Adrenal gland (tissue), 12 donors: ENCODE results near the gene OSBP2. TPM values are rescaled to one million over a fixed set of nuclear protein-coding genes. Genes with fewer than 3 reads are reported as not detected.

ENCODE experiments used
- DNase-seq, 7 donors: peaks; one replicate each; pipeline ENCODE4 v3.0.0-alpha.2; 2019 to 2020
- H3K27ac ChIP-seq, 5 donors: fragments of 200-600 bp; sonication (generic) in 4 of 5; 1 replicate in 3 of 5; 2 replicates in 2 of 5; pipeline versions ENCODE4 v1.5.1 to v1.8.0; 2016 to 2020; ENCODE audit warnings: mild to moderate bottlenecking in 1 of 5
- H3K27me3 ChIP-seq: fragments of 200-600 bp; 2 replicates; pipeline ENCODE4 v1.8.0; 2021
- H3K36me3 ChIP-seq, 2 donors: fragments of 200-600 bp; replicated peaks in 1 of 2; 1 replicate in 1 of 2; 2 replicates in 1 of 2; pipeline versions ENCODE4 v1.5.1 to v1.8.0; 2018 to 2022
- H3K4me1 ChIP-seq, 2 donors: fragments of 200-600 bp; replicated peaks in 1 of 2; 1 replicate in 1 of 2; 2 replicates in 1 of 2; pipeline versions ENCODE4 v1.5.1 to v1.8.0; 2018 to 2021
- H3K4me3 ChIP-seq, 4 donors: fragments of 200-600 bp; sonication (generic) in 3 of 4; one replicate each; pipeline ENCODE4 v1.5.1; 2016 to 2018
- H3K9me3 ChIP-seq, 3 donors: fragments of 200-600 bp; sonication (generic) in 1 of 3; replicated peaks in 1 of 3; 1 replicate in 2 of 3; 2 replicates in 1 of 3; pipeline versions ENCODE4 v1.5.1 to v1.8.0; 2016 to 2021
- CTCF ChIP-seq, 6 experiments: fragments of 450-650 bp in 4 of 6; fragments of 200-600 bp in 2 of 6; sonication (generic) in 1 of 6; IDR thresholded peaks; 1 replicate in 5 of 6; 2 replicates in 1 of 6; pipeline versions ENCODE4 v1.5.1 to v1.8.0; 2016 to 2021; ENCODE audit warnings: antibody characterized with exemption in 6 of 6, mild to moderate bottlenecking in 2 of 6, moderate library complexity in 1 of 6
- POLR2A ChIP-seq, 2 donors: fragments of 450-650 bp; IDR thresholded peaks; one replicate each; pipeline ENCODE4 v1.6.1; 2017; ENCODE audit warnings: antibody characterized with exemption in 2 of 2, mild to moderate bottlenecking in 2 of 2, moderate library complexity in 1 of 2
- WGBS, 4 donors: extraction: QIAGEN DNeasy Blood & Tissue Kit in 2 of 4; methylation state at CpG; one replicate each; pipeline versions ENCODE4 v1.1.5 to v1.1.7; 2013 to 2017; 5-methylcytosine and 5-hydroxymethylcytosine counted together
- intact Hi-C, 2 donors: fragments of 100-400 bp; cut with DNase I; formaldehyde crosslinking; loops; one replicate each; pipeline versions ENCODE4 v1.14.1 to v1.15.0; 2022 to 2023
- polyA plus RNA-seq, 3 donors: library from polyadenylated mRNA; stranded (reverse); fragments of 200-250 nt in 2 of 3; fragments of 350-450 nt in 1 of 3; fragmentation: Illumina TruSeq in 1 of 3; extraction: RNeasy Lipid Tissue Mini Kit (QIAGEN cat#74804) in 1 of 3; gene quantifications; one replicate each; pipeline ENCODE4 v1.2.3, GENCODE V29; 2013 to 2014
- total RNA-seq, 9 donors: library from RNA; depleted of rRNA in 4 of 9; stranded (reverse); fragments of >200 nt in 4 of 9; fragments of 120-200 nt in 1 of 9; fragmentation: NEBNext Ultra II Directional in 1 of 9; extraction: Animal tissue kit (Norgen Biotek cat#: 25700) in 1 of 9; gene quantifications; one replicate each; pipeline versions ENCODE4 v1.1.0 to v1.2.4, GENCODE V29; 2013 to 2023
- donor health status: healthy with polysubstance abuse.
- donor health status: Bipolar disorder and iron deficiency.
- donor health status: DM: yes; HTN: yes; CAD: no.
- donor health status: DM: no; HTN: no; CAD: no.
- donor health status: DM: no; HTN: no; CAD: no.
- donor health status: DM: yes; HTN: yes; CAD: no.

Gene OSBP2
- total and polyA plus RNA-seq, 12 donors: 7.3 to 35.6 (median 19.7) TPM

- H3K9me3 ChIP-seq: no peaks in the 10 kb centered on the region
- TF ChIP-seq CTCF (IDR thresholded peaks at IDR 0.05) (no peak), POLR2A (IDR thresholded peaks at IDR 0.05) (no peak)
- H3K36me3 ChIP-seq: no peaks in the 10 kb centered on the region
- no peaks in the 10 kb centered on the region for H3K27me3 ChIP-seq
- no peak for DNase-seq
- peaks cover 0 to under 1% of the 10 kb centered on the region in 2 donors for H3K4me1 ChIP-seq
- no peak overlapping the region for H3K27ac ChIP-seq
- intact Hi-C loops: no loop called here
- WGBS, 4 donors: 75 to 87% (median 81%) methylated on average over 2 of the region's 2 CpGs
- no peak overlapping the region for H3K4me3 ChIP-seq
These were observed 90.9 kb downstream of the OSBP2 start for GRCh38 chr22:30785527-30785926.

- Histone ChIP-seq H3K36me3 (no peaks in the 10 kb centered on the region), H3K27ac (no peak overlapping the region), H3K9me3 (no peaks in the 10 kb centered on the region), H3K27me3 (no peaks in the 10 kb centered on the region), H3K4me1 (peaks cover 0 to 5% of the 10 kb centered on the region in 2 donors), H3K4me3 (no peak overlapping the region)
- no peak for DNase-seq
- 67 to 81% (median 77%) methylated on average over 2 of the region's 2 CpGs for WGBS, 4 donors
- TF ChIP-seq POLR2A (IDR thresholded peaks at IDR 0.05): no peak
- TF ChIP-seq CTCF (IDR thresholded peaks at IDR 0.05): no peak
- intact Hi-C loops: no loop called here
These were observed 95.7 kb downstream of the OSBP2 start for GRCh38 chr22:30790366-30790765.

GRCh38 chr22:30792456-30792855 lies 97.8 kb downstream of the OSBP2 start:
- no peak for DNase-seq
- Histone ChIP-seq H3K4me3 (no peak overlapping the region), H3K27me3 (no peaks in the 10 kb centered on the region), H3K27ac (no peak overlapping the region), H3K4me1 (peaks cover 0 to 5% of the 10 kb centered on the region in 2 donors), H3K36me3 (no peaks in the 10 kb centered on the region), H3K9me3 (no peaks in the 10 kb centered on the region)
- WGBS, 4 donors: 74 to 86% (median 84%) methylated on average over 4 of the region's 4 CpGs
- intact Hi-C loops: no loop called here
- TF ChIP-seq POLR2A (IDR thresholded peaks at IDR 0.05): no peak
- no peak for TF ChIP-seq CTCF (IDR thresholded peaks at IDR 0.05)

GRCh38 chr22:30795118-30795517 lies 100.4 kb downstream of the OSBP2 start:
- Histone ChIP-seq H3K4me3 (no peak overlapping the region), H3K4me1 (peaks cover 0 to 5% of the 10 kb centered on the region in 2 donors), H3K9me3 (no peaks in the 10 kb centered on the region), H3K27ac (no peak overlapping the region), H3K27me3 (no peaks in the 10 kb centered on the region), H3K36me3 (no peaks in the 10 kb centered on the region)
- 82 to 91% (median 87%) methylated on average over 2 of the region's 2 CpGs for WGBS, 4 donors
- intact Hi-C loops: no loop called here
- no peak for TF ChIP-seq CTCF (IDR thresholded peaks at IDR 0.05)
- TF ChIP-seq POLR2A (IDR thresholded peaks at IDR 0.05): no peak
- no peak for DNase-seq
